HepG2 (cell line): ENCODE data around the gene IL15.

Experiments
- EZH2 ChIP-seq: conservative IDR thresholded peaks from 2 replicates; pipeline ENCODE4 v1.6.1; 2012; ENCODE audit warnings: mild to moderate bottlenecking, low read depth, low read length, moderate library complexity
- HDAC1 ChIP-seq: sonication (generic); formaldehyde crosslinking; IDR thresholded peaks from 2 replicates; pipeline ENCODE4 v1.5.1; 2020; ENCODE audit warnings: mild to moderate bottlenecking, missing genetic modification reagents
- NFYC ChIP-seq: IDR thresholded peaks from 2 replicates; pipeline ENCODE4 v1.6.1; 2016; ENCODE audit warnings: missing genetic modification reagents, missing compliant biosample characterization
- SRF ChIP-seq: IDR thresholded peaks from 2 replicates; pipeline ENCODE4 v1.6.1; 2011; ENCODE audit warnings: mild to moderate bottlenecking, low read depth, low read length, moderate library complexity
- ZBTB1 ChIP-seq: sonication (generic); formaldehyde crosslinking; IDR thresholded peaks from 2 replicates; pipeline ENCODE4 v1.4.0; 2020; ENCODE audit warnings: missing genetic modification reagents, borderline replicate concordance
- ZBTB7A ChIP-seq: sonication (generic); formaldehyde crosslinking; IDR thresholded peaks from 2 replicates; pipeline ENCODE4 v1.8.0; 2022; ENCODE audit warnings: mild to moderate bottlenecking, missing genetic modification reagents
- ZNF781 ChIP-seq: sonication (generic); formaldehyde crosslinking; IDR thresholded peaks from 2 replicates; pipeline ENCODE4 v1.5.1; 2020; ENCODE audit warnings: borderline replicate concordance, mild to moderate bottlenecking, missing genetic modification reagents; ENCODE audit errors: not compliant biosample characterization
- TF ChIP-seq, protein P1 (sequence below): sonication (generic); formaldehyde crosslinking; IDR thresholded peaks from 2 replicates; pipeline ENCODE4 v1.5.0; 2020; ENCODE audit warnings: mild to moderate bottlenecking, missing genetic modification reagents, moderate library complexity

DNA sequence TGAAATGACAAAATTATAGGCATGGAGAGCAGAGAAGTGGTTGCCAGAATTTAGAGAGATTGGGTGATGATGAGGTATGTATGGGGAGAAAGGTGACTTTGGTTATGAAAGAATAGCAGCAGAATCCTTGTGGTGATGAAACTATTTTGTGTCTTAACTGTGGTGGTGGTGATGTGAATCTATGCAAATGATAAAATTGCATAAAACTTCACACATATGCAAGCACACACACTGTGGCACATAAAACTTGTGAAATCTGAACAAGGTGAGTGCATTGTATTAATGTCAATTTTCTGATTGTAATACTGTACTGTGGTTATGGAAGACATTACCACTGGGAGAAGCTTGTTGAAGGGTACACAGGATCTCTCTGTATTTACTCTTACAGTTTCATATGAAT is 91.0 kb downstream of the IL15 start:
- TF ChIP-seq ZNF781: no peak
- no peak for TF ChIP-seq ZBTB7A (CRISPR knock-in tag)
- TF ChIP-seq, protein P1, sequence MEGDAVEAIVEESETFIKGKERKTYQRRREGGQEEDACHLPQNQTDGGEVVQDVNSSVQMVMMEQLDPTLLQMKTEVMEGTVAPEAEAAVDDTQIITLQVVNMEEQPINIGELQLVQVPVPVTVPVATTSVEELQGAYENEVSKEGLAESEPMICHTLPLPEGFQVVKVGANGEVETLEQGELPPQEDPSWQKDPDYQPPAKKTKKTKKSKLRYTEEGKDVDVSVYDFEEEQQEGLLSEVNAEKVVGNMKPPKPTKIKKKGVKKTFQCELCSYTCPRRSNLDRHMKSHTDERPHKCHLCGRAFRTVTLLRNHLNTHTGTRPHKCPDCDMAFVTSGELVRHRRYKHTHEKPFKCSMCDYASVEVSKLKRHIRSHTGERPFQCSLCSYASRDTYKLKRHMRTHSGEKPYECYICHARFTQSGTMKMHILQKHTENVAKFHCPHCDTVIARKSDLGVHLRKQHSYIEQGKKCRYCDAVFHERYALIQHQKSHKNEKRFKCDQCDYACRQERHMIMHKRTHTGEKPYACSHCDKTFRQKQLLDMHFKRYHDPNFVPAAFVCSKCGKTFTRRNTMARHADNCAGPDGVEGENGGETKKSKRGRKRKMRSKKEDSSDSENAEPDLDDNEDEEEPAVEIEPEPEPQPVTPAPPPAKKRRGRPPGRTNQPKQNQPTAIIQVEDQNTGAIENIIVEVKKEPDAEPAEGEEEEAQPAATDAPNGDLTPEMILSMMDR: no peak
- TF ChIP-seq NFYC (CRISPR knock-in tag): no peak
- TF ChIP-seq SRF: no peak
- no peak for TF ChIP-seq EZH2
- no peak for TF ChIP-seq ZBTB1 (CRISPR knock-in tag)
- TF ChIP-seq HDAC1: no peak
